Measurements from ENCODE around the gene AGAP3.

The AGAP3 gene

GRCh38 chr7:151140826-151141225 lies 54.6 kb downstream of the AGAP3 start:
- DNase-seq (no peak), ATAC-seq (replicated peaks) (no peak)
- Mint-ChIP-seq H3K27me3 (no peaks in the 10 kb centered on the region), H3K27ac (no peak overlapping the region), H3K9me3 (no peaks in the 10 kb centered on the region), H3K4me3 (no peak overlapping the region), H3K4me1 (no peaks in the 10 kb centered on the region), H3K36me3 (no peaks in the 10 kb centered on the region)

GRCh38 chr7:151141311-151141854 lies 55.1 kb downstream of the AGAP3 start:
- Mint-ChIP-seq H3K27ac (no peak overlapping the region), H3K27me3 (no peaks in the 10 kb centered on the region), H3K9me3 (no peaks in the 10 kb centered on the region), H3K4me1 (no peaks in the 10 kb centered on the region), H3K36me3 (no peaks in the 10 kb centered on the region), H3K4me3 (no peak overlapping the region)
- ATAC-seq (replicated peaks), result no peak
- no peak for DNase-seq

- ATAC-seq (replicated peaks), result no peak
- DNase-seq, result no peak
- Mint-ChIP-seq H3K4me3 (no peak overlapping the region), H3K9me3 (no peaks in the 10 kb centered on the region), H3K27ac (no peak overlapping the region), H3K4me1 (no peaks in the 10 kb centered on the region), H3K36me3 (no peaks in the 10 kb centered on the region), H3K27me3 (no peaks in the 10 kb centered on the region)
Observed at GRCh38 chr7:151141855-151142685, 55.8 kb downstream of the AGAP3 start.

GRCh38 chr7:151142686-151143040 lies 56.4 kb downstream of the AGAP3 start:
- ATAC-seq (replicated peaks), result no peak
- Mint-ChIP-seq H3K4me3 (no peak overlapping the region), H3K27me3 (no peaks in the 10 kb centered on the region), H3K9me3 (no peaks in the 10 kb centered on the region), H3K36me3 (no peaks in the 10 kb centered on the region), H3K27ac (no peak overlapping the region), H3K4me1 (no peaks in the 10 kb centered on the region)
- DNase-seq, result no peak

- Mint-ChIP-seq H3K27me3 (no peaks in the 10 kb centered on the region), H3K27ac (no peak overlapping the region), H3K4me3 (no peak overlapping the region), H3K36me3 (no peaks in the 10 kb centered on the region), H3K4me1 (no peaks in the 10 kb centered on the region), H3K9me3 (no peaks in the 10 kb centered on the region)
- DNase-seq, result no peak
- ATAC-seq (replicated peaks), result no peak
Observed at GRCh38 chr7:151143261-151144015, 57.2 kb downstream of the AGAP3 start.

- no peak for ATAC-seq (replicated peaks)
- H3K9me3 Mint-ChIP-seq, result no peaks in the 10 kb centered on the region
- H3K4me1 Mint-ChIP-seq, result no peaks in the 10 kb centered on the region
- H3K27me3 Mint-ChIP-seq, result peaks cover 5% of the 10 kb centered on the region in 2 donors
- no peaks in the 10 kb centered on the region for H3K36me3 Mint-ChIP-seq
- H3K27ac Mint-ChIP-seq, result no peak overlapping the region
- DNase-seq, result no peak
- no peak overlapping the region for H3K4me3 Mint-ChIP-seq
Observed at GRCh38 chr7:151144387-151144786, 58.1 kb downstream of the AGAP3 start.

- H3K36me3 Mint-ChIP-seq, result no peaks in the 10 kb centered on the region
- H3K27me3 Mint-ChIP-seq, result peaks cover 10 to 11% of the 10 kb centered on the region in 2 donors
- H3K4me3 Mint-ChIP-seq, result no peak overlapping the region
- H3K4me1 Mint-ChIP-seq, result no peaks in the 10 kb centered on the region
- DNase-seq (no peak), ATAC-seq (replicated peaks) (no peak)
- H3K27ac Mint-ChIP-seq, result no peak overlapping the region
- H3K9me3 Mint-ChIP-seq, result no peaks in the 10 kb centered on the region
Observed at GRCh38 chr7:151146761-151147160, 60.5 kb downstream of the AGAP3 start.

GRCh38 chr7:151148319-151149259 lies 62.3 kb downstream of the AGAP3 start:
- Mint-ChIP-seq H3K4me3 (no peak overlapping the region), H3K9me3 (no peaks in the 10 kb centered on the region), H3K36me3 (no peaks in the 10 kb centered on the region), H3K27me3 (peaks cover 10 to 11% of the 10 kb centered on the region in 2 donors), H3K4me1 (no peaks in the 10 kb centered on the region), H3K27ac (no peak overlapping the region)
- ATAC-seq (replicated peaks) (no peak), DNase-seq (no peak)

GRCh38 chr7:151150388-151150787 lies 64.1 kb downstream of the AGAP3 start:
- Mint-ChIP-seq H3K4me3 (no peak overlapping the region), H3K27me3 (peaks cover 13 to 21% of the 10 kb centered on the region in 2 donors), H3K27ac (no peak overlapping the region), H3K36me3 (no peaks in the 10 kb centered on the region), H3K4me1 (no peaks in the 10 kb centered on the region), H3K9me3 (no peaks in the 10 kb centered on the region)
- ATAC-seq (replicated peaks) (no peak), DNase-seq (no peak)

GRCh38 chr7:151152643-151153513 lies 66.6 kb downstream of the AGAP3 start:
- DNase-seq (no peak), ATAC-seq (replicated peaks) (no peak)
- Mint-ChIP-seq H3K27ac (no peak overlapping the region), H3K27me3 (peaks cover 25 to 31% of the 10 kb centered on the region in 2 donors), H3K4me1 (no peaks in the 10 kb centered on the region), H3K36me3 (no peaks in the 10 kb centered on the region), H3K4me3 (no peak overlapping the region), H3K9me3 (no peaks in the 10 kb centered on the region)

- peaks cover 15 to 20% of the 10 kb centered on the region in 2 donors for H3K27me3 Mint-ChIP-seq
- no peaks in the 10 kb centered on the region for H3K4me1 Mint-ChIP-seq
- no peak overlapping the region for H3K27ac Mint-ChIP-seq
- DNase-seq (no peak), ATAC-seq (replicated peaks) (no peak)
- no peaks in the 10 kb centered on the region for H3K9me3 Mint-ChIP-seq
- H3K4me3 Mint-ChIP-seq, result no peak overlapping the region
- H3K36me3 Mint-ChIP-seq, result no peaks in the 10 kb centered on the region
Observed at GRCh38 chr7:151157645-151158329, 71.5 kb downstream of the AGAP3 start.

GRCh38 chr7:151161757-151162156 lies 75.5 kb downstream of the AGAP3 start:
- H3K9me3 Mint-ChIP-seq, result no peaks in the 10 kb centered on the region
- H3K27me3 Mint-ChIP-seq, result peaks cover 11 to 12% of the 10 kb centered on the region in 2 donors
- H3K27ac Mint-ChIP-seq, result no peak overlapping the region
- ATAC-seq (replicated peaks), result no peak
- no peak for DNase-seq
- peaks cover 3 to 5% of the 10 kb centered on the region in 2 donors for H3K4me1 Mint-ChIP-seq
- H3K36me3 Mint-ChIP-seq, result no peaks in the 10 kb centered on the region
- no peak overlapping the region for H3K4me3 Mint-ChIP-seq

GRCh38 chr7:151166629-151167196 lies 80.4 kb downstream of the AGAP3 start:
- Mint-ChIP-seq H3K36me3 (no peaks in the 10 kb centered on the region), H3K9me3 (no peaks in the 10 kb centered on the region), H3K4me3 (peak overlapping the region; percentile 58 to 71), H3K27me3 (peaks cover 26 to 46% of the 10 kb centered on the region in 2 donors), H3K27ac (no peak overlapping the region), H3K4me1 (peaks cover 8 to 19% of the 10 kb centered on the region in 2 donors)
- ATAC-seq (replicated peaks) (no peak), DNase-seq (no peak)

All from stimulated activated naive B cell treated with anti-CD40 and anti-IgM and Interleukin-4, amounts not matched to agents 10 μg/mL and 1 μg/mL and 100 μg/mL, for 72 hours (primary cell).